Measurements from ENCODE around the gene RBM20.

- no peak for TF ChIP-seq CTCF (IDR thresholded peaks at IDR 0.05; ENCODE audit: low read length)
- no peak for TF ChIP-seq EZH2 (optimal IDR thresholded peaks at IDR 0.05; ENCODE audit: low read depth, low read length)
- no peak for TF ChIP-seq EZH2phosphoT487 (IDR thresholded peaks at IDR 0.05; ENCODE audit: low read length)
Measured at GRCh38 chr10:110883924-110884323, 239.8 kb downstream of the RBM20 start.

All from MM.1S (cell line).